MM.1S (cell line): ENCODE data around the gene MARCHF6.
A peak's percentile ranks its signal among the peaks of the same experiment; 100 is the strongest.

Source experiments
- DNase-seq: peaks from one replicate; pipeline ENCODE4 v3.0.0-alpha.2; 2015
- H2AFZ ChIP-seq: fragments of 300-600 bp; sonication (generic); 2 replicates; pipeline ENCODE4 v1.6.0; 2016; ENCODE audit warnings: antibody characterized with exemption, low read length
- H3F3A ChIP-seq: fragments of 300-600 bp; sonication (generic); 2 replicates; pipeline ENCODE4 v1.6.1; 2016; ENCODE audit warnings: mild to moderate bottlenecking, antibody characterized with exemption, low read length, moderate library complexity, mixed read lengths; ENCODE audit not compliant: insufficient read depth
- H3K27ac ChIP-seq: fragments of 300-600 bp; sonication (generic); 2 replicates; pipeline ENCODE4 v1.5.1; 2016; ENCODE audit warnings: mild to moderate bottlenecking, low read length
- H3K27me3 ChIP-seq: fragments of 300-600 bp; sonication (generic); replicated peaks from 2 replicates; pipeline ENCODE4 v1.6.0; 2016; ENCODE audit warnings: low read length; ENCODE audit not compliant: insufficient read depth
- H3K36me3 ChIP-seq: fragments of 300-600 bp; sonication (generic); replicated peaks from 2 replicates; pipeline ENCODE4 v1.6.1; 2016; ENCODE audit warnings: mild to moderate bottlenecking, low read length, mixed read lengths; ENCODE audit not compliant: insufficient read depth
- H3K4me1 ChIP-seq: fragments of 300-600 bp; sonication (generic); 2 replicates; pipeline ENCODE4 v1.6.1; 2016; ENCODE audit warnings: low read length, mixed read lengths
- H3K4me2 ChIP-seq: fragments of 300-600 bp; sonication (generic); 2 replicates; pipeline ENCODE4 v1.6.0; 2016; ENCODE audit warnings: low read depth, low read length
- H3K4me3 ChIP-seq: fragments of 300-600 bp; sonication (generic); 2 replicates; pipeline ENCODE4 v1.5.1; 2016; ENCODE audit warnings: low read length, mixed read lengths
- H3K79me2 ChIP-seq: fragments of 300-600 bp; sonication (generic); 2 replicates; pipeline ENCODE4 v1.6.1; 2016; ENCODE audit warnings: mixed run types, low read length, mixed read lengths
- H3K9ac ChIP-seq: fragments of 300-600 bp; sonication (generic); 2 replicates; pipeline ENCODE4 v1.6.1; 2016; ENCODE audit warnings: low read length, mixed read lengths
- H3K9me2 ChIP-seq: fragments of 300-600 bp; sonication (generic); replicated peaks from 2 replicates; pipeline ENCODE4 v1.6.1; 2016; ENCODE audit warnings: mild to moderate bottlenecking, low read length, mixed read lengths; ENCODE audit not compliant: insufficient read depth
- H3K9me3 ChIP-seq: fragments of 300-600 bp; sonication (generic); replicated peaks from 2 replicates; pipeline ENCODE4 v1.6.1; 2016; ENCODE audit warnings: mild to moderate bottlenecking, low read length, mixed read lengths; ENCODE audit not compliant: insufficient read depth
- H4K20me1 ChIP-seq: fragments of 300-600 bp; sonication (generic); 2 replicates; pipeline ENCODE4 v1.6.1; 2016; ENCODE audit warnings: mild to moderate bottlenecking, low read length, moderate library complexity, mixed read lengths; ENCODE audit not compliant: insufficient read depth
- EZH2 ChIP-seq: fragments of 300-600 bp; sonication (generic); optimal IDR thresholded peaks from 2 replicates; pipeline ENCODE3; 2017; ENCODE audit warnings: low read depth, mild to moderate bottlenecking, antibody characterized with exemption, low read length, mixed read lengths
- EZH2phosphoT487 ChIP-seq: fragments of 300-600 bp; sonication (generic); IDR thresholded peaks from 2 replicates; pipeline ENCODE4 v1.6.1; 2018; ENCODE audit warnings: antibody characterized with exemption, low read length
- TF ChIP-seq, protein P1 (sequence below): fragments of 300-600 bp; sonication (generic); IDR thresholded peaks from 2 replicates; pipeline ENCODE4 v1.5.1; 2016; ENCODE audit warnings: antibody characterized with exemption, low read length, mixed read lengths

The MARCHF6 gene

GRCh38 chr5:10348258-10348657, 5.2 kb upstream of the MARCHF6 start:
- Histone ChIP-seq H3K9ac (no peak overlapping the region), H3F3A (peaks cover 8% of the 10 kb centered on the region), H3K79me2 (peaks cover 7% of the 10 kb centered on the region; the same call in 1 of the 2 replicates), H3K27ac (no peak overlapping the region), H3K4me2 (no peak overlapping the region), H3K4me3 (no peak overlapping the region), H3K27me3 (no peaks in the 10 kb centered on the region), H3K4me1 (no peaks in the 10 kb centered on the region), H3K9me3 (no peaks in the 10 kb centered on the region), H3K9me2 (no peaks in the 10 kb centered on the region), H2AFZ (no peak overlapping the region), H3K36me3 (no peaks in the 10 kb centered on the region), H4K20me1 (no peaks in the 10 kb centered on the region)
- DNase-seq, result no peak
- TF ChIP-seq EZH2phosphoT487 (no peak), EZH2 (no peak)
- TF ChIP-seq, protein P1, sequence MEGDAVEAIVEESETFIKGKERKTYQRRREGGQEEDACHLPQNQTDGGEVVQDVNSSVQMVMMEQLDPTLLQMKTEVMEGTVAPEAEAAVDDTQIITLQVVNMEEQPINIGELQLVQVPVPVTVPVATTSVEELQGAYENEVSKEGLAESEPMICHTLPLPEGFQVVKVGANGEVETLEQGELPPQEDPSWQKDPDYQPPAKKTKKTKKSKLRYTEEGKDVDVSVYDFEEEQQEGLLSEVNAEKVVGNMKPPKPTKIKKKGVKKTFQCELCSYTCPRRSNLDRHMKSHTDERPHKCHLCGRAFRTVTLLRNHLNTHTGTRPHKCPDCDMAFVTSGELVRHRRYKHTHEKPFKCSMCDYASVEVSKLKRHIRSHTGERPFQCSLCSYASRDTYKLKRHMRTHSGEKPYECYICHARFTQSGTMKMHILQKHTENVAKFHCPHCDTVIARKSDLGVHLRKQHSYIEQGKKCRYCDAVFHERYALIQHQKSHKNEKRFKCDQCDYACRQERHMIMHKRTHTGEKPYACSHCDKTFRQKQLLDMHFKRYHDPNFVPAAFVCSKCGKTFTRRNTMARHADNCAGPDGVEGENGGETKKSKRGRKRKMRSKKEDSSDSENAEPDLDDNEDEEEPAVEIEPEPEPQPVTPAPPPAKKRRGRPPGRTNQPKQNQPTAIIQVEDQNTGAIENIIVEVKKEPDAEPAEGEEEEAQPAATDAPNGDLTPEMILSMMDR, result no peak

- Histone ChIP-seq H3K79me2 (peaks cover 30% of the 10 kb centered on the region), H3K9ac (no peak overlapping the region), H4K20me1 (peaks cover 5% of the 10 kb centered on the region; the same call in 1 of the 2 replicates), H3K4me1 (peaks cover 6% of the 10 kb centered on the region; the same call in 1 of the 2 replicates), H2AFZ (no peak overlapping the region), H3F3A (peaks cover 21% of the 10 kb centered on the region), H3K4me3 (no peak overlapping the region), H3K9me3 (no peaks in the 10 kb centered on the region), H3K9me2 (no peaks in the 10 kb centered on the region), H3K4me2 (no peak overlapping the region), H3K27ac (no peak overlapping the region), H3K27me3 (no peaks in the 10 kb centered on the region), H3K36me3 (no peaks in the 10 kb centered on the region)
- DNase-seq, result no peak
- TF ChIP-seq EZH2, result no peak
- TF ChIP-seq, protein P1, result no peak
- TF ChIP-seq EZH2phosphoT487, result no peak
These were observed 2.1 kb upstream of the MARCHF6 start for GRCh38 chr5:10351199-10351905.

- peaks cover 9% of the 10 kb centered on the region for H4K20me1 ChIP-seq
- peaks cover 8% of the 10 kb centered on the region; the same call in 1 of the 2 replicates for H3K4me1 ChIP-seq
- H3K4me2 ChIP-seq, result peak overlapping the region; percentile 75; the same call in 1 of the 2 replicates
- no peak overlapping the region for H2AFZ ChIP-seq
- H3K79me2 ChIP-seq, result peaks cover 36% of the 10 kb centered on the region
- H3K27me3 ChIP-seq, result no peaks in the 10 kb centered on the region
- no peak overlapping the region; the same call in 1 of the 2 replicates for H3K27ac ChIP-seq
- H3K9me3 ChIP-seq, result no peaks in the 10 kb centered on the region
- peaks cover 21% of the 10 kb centered on the region for H3F3A ChIP-seq
- H3K9me2 ChIP-seq, result no peaks in the 10 kb centered on the region
- no peak overlapping the region for H3K4me3 ChIP-seq
- no peak overlapping the region for H3K9ac ChIP-seq
- no peak for TF ChIP-seq EZH2phosphoT487
- TF ChIP-seq, protein P1, result no peak
- TF ChIP-seq EZH2, result no peak
- DNase-seq, result no peak
- no peaks in the 10 kb centered on the region for H3K36me3 ChIP-seq
These were observed 1.6 kb upstream of the MARCHF6 start for GRCh38 chr5:10351919-10352318.
